ENCODE results near the gene ZNF528. TPM values are rescaled to one million over a fixed set of nuclear protein-coding genes. Genes with fewer than 3 reads are reported as not detected.

Gene ZNF528
- total RNA-seq, result 4.9 and 6.6 TPM in 2 replicates

GRCh38 chr19:52397310-52398080 lies at the start of gene ZNF528:
ZNF528 (plus strand) TSS chr19:52397849; CDS start chr19:52402014, 4,165 bp downstream.

GRCh38 chr19:52369559-52370340 lies 27.9 kb upstream of the ZNF528 start, which contains the start of gene ZNF880:
ZNF880 (plus strand) TSS chr19:52369923; CDS start chr19:52369966, 43 bp downstream.

GRCh38 chr19:52428937-52429336 lies 31.3 kb downstream of the ZNF528 start, which contains the start of gene ZNF534:
ZNF534 (plus strand) TSS chr19:52429148; CDS start chr19:52431475, 2,327 bp downstream.

DNA sequence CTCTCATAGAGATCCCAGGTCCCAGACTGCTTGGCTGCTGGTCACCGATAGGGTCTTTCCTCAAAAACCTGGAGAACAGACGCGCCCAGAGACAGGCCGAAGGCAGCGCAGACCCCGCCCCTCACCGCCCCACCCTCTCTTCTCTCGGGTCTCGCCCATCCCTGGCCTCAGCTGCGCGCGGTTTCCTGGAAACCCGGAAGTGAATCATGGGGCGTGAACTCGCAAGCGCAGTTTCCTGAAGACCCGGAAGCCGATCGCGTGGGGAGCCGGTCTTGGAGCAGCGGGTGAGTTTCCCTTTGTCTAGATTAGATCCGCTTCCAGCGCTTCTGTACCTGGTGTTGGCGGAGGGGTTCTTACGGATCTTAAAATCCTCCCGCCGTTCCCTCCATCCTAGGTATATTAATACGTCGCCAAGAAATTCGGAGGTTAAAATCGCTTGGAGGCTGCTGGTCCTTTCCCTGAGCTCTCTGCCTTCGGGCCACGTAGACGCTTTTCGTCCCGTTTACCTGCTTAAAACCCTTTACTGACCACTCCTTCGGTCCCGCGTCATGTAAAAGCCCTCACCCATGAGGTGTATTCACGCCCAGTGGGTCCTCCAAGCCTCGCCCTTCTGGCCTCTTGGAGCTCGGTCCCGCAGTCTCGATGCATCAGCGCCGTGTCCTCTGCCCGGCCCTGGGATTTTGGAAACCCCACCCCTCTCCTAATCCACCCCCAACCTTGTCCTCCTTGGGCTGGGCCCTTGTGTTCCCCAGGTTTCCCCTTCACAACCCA lies 55.9 kb downstream of the ZNF528 start, which contains the start of gene ZNF578:
TSS of gene ZNF578 (plus strand) at position 230 of the 771 bp plus-strand sequence. CDS start 48,293 bp downstream, outside the sequence.

Other genes starting within 250 kb of the ZNF528 start
- gene ZNF836, start 226.2 kb upstream of the ZNF528 start, total RNA-seq, result 3.1 and 10.3 TPM in 2 replicates
- gene PPP2R1A, start 207.8 kb upstream of the ZNF528 start, total RNA-seq, result 154 and 195 TPM in 2 replicates
- 7.1 and 10.2 TPM in 2 replicates for gene ZNF766, start 128.3 kb upstream of the ZNF528 start, total RNA-seq
- 5.5 and 8.8 TPM in 2 replicates for gene ZNF480, start 100.7 kb upstream of the ZNF528 start, total RNA-seq
- gene ZNF610, start 61.6 kb upstream of the ZNF528 start, total RNA-seq, result 1.8 and 2.9 TPM in 2 replicates
- 11.6 and 25.1 TPM in 2 replicates for gene ZNF880, start 27.9 kb upstream of the ZNF528 start, total RNA-seq
- gene ZNF534, start 31.3 kb downstream of the ZNF528 start, total RNA-seq, result 0.60 TPM in 1 of 2 replicates, not detected in the other
- 0.70 and 3.2 TPM in 2 replicates for gene ZNF578, start 55.7 kb downstream of the ZNF528 start, total RNA-seq
- 5.4 and 7.4 TPM in 2 replicates for gene ZNF808, start 129.8 kb downstream of the ZNF528 start, total RNA-seq
- gene ZNF701, start 172.4 kb downstream of the ZNF528 start, total RNA-seq, result 2.6 and 3.9 TPM in 2 replicates
- 11.6 and 27.3 TPM in 2 replicates for gene ZNF83, start 240.5 kb downstream of the ZNF528 start, total RNA-seq

All from pericardium fibroblast (primary cell).